Endothelial cell of umbilical vein (primary cell): Measurements from ENCODE around the gene UBE2I. TPM values are rescaled to one million over a fixed set of nuclear protein-coding genes. Genes with fewer than 3 reads are reported as not detected.

Source experiments
- BruUV-seq: library from RNA; stranded (reverse); fragments of 400-500 nt; replicated peaks from 2 replicates; lab custom pipeline; 2021; lab: Mats Ljungman, UMichigan
- CTCF ChIA-PET: fragments of 300-600, 350-600 bp; sonication (Branson Sonifier 250); formaldehyde crosslinking; loops from one replicate; lab custom pipeline; 2021; ENCODE audit warnings: antibody characterized with exemption, inconsistent platforms; lab: Charles Lee
- POLR2A ChIA-PET: fragments of 300-600, 350-600 bp; sonication (Branson Sonifier 250); formaldehyde crosslinking; loops from one replicate; lab custom pipeline; 2021; ENCODE audit warnings: antibody characterized with exemption, inconsistent platforms; lab: Charles Lee
- DNase-seq: peaks from one replicate; pipeline ENCODE4 v3.0.0-alpha.2; 2011; ENCODE audit warnings: low read depth, low spot score
- FAIRE-seq: peaks from 2 replicates; lab custom pipeline; 2011; peaks lifted over from hg19 to GRCh38; lab: Jason Lieb, UNC
- H2AFZ ChIP-seq: 2 replicates; pipeline ENCODE4 v1.6.0; 2012; ENCODE audit warnings: low read depth, low read length, control low read depth, inconsistent platforms
- H3K27ac ChIP-seq: 2 replicates; pipeline ENCODE4 v1.5.1; 2011; ENCODE audit warnings: low read depth, mild to moderate bottlenecking, control low read depth, low read length, moderate library complexity; ENCODE audit not compliant: insufficient read depth
- H3K27me3 ChIP-seq, 2 experiments: 2 replicates each; pipeline versions ENCODE4 v1.6.0 to v1.6.1; 2011; ENCODE audit warnings: low read length in 2 of 2, mixed read lengths in 1 of 2; ENCODE audit not compliant: control insufficient read depth in 2 of 2, insufficient read depth in 2 of 2
- H3K36me3 ChIP-seq, 2 experiments: 2 replicates in 1 of 2; 3 replicates in 1 of 2; pipeline ENCODE4 v1.5.1; 2011; ENCODE audit warnings: low read length in 2 of 2, mild to moderate bottlenecking in 1 of 2, moderate library complexity in 1 of 2; ENCODE audit not compliant: control insufficient read depth in 2 of 2, insufficient read depth in 2 of 2; ENCODE audit errors: extremely low read depth in 1 of 2
- H3K4me1 ChIP-seq: 3 replicates; pipeline ENCODE4 v1.5.1; 2011; ENCODE audit warnings: mild to moderate bottlenecking, low read length; ENCODE audit not compliant: control insufficient read depth, insufficient read depth; ENCODE audit errors: extremely low read depth
- H3K4me2 ChIP-seq: 2 replicates; pipeline ENCODE4 v1.6.1; 2011; ENCODE audit warnings: low read length, control low read depth, mixed read lengths; ENCODE audit not compliant: insufficient read depth
- H3K4me3 ChIP-seq, 3 experiments: fragments of 200-600 bp in 1 of 3; sonication (generic), shearing (Covaris generic) in 1 of 3; replicated peaks in 1 of 3; 2 replicates each; pipeline ENCODE4 v1.5.1; 2011 to 2016; ENCODE audit warnings: control low read depth in 3 of 3, low read length in 3 of 3, mild to moderate bottlenecking in 2 of 3, inconsistent platforms in 1 of 3, low read depth in 1 of 3, moderate library complexity in 1 of 3; ENCODE audit not compliant: insufficient read depth in 1 of 3
- H3K79me2 ChIP-seq: 2 replicates; pipeline ENCODE4 v1.6.0; 2012; ENCODE audit warnings: low read length, inconsistent platforms; ENCODE audit not compliant: control insufficient read depth, insufficient read depth
- H3K9ac ChIP-seq: replicated peaks from 2 replicates; pipeline ENCODE3; 2011; ENCODE audit warnings: low read length, control low read depth; ENCODE audit not compliant: insufficient read depth; ENCODE audit errors: extremely low read depth
- H3K9me1 ChIP-seq: replicated peaks from 3 replicates; pipeline ENCODE4 v1.6.0; 2011; ENCODE audit warnings: mild to moderate bottlenecking, low read length; ENCODE audit not compliant: control insufficient read depth, insufficient read depth; ENCODE audit errors: extremely low read depth
- H3K9me3 ChIP-seq: replicated peaks from 2 replicates; pipeline ENCODE4 v1.5.1; 2012; ENCODE audit warnings: low read length, inconsistent platforms; ENCODE audit not compliant: control insufficient read depth, insufficient read depth
- H4K20me1 ChIP-seq: replicated peaks from 2 replicates; pipeline ENCODE3; 2011; ENCODE audit warnings: mild to moderate bottlenecking, low read length; ENCODE audit not compliant: control insufficient read depth, insufficient read depth; ENCODE audit errors: extremely low read depth
- CTCF ChIP-seq, 2 donors: IDR thresholded peaks; 1 replicate in 1 of 2; 2 replicates in 1 of 2; pipeline ENCODE4 v1.5.1; 2011; ENCODE audit warnings: low read length in 2 of 2, mild to moderate bottlenecking in 2 of 2, moderate library complexity in 2 of 2, control low read depth in 1 of 2, inconsistent platforms in 1 of 2, low read depth in 1 of 2; ENCODE audit not compliant: insufficient read depth in 1 of 2; ENCODE audit errors: extremely low read depth in 1 of 2
- EZH2 ChIP-seq: IDR thresholded peaks from 2 replicates; pipeline ENCODE4 v1.6.1; 2012; ENCODE audit warnings: borderline replicate concordance, low read depth, mild to moderate bottlenecking, moderate library complexity, low read length, inconsistent platforms; ENCODE audit not compliant: severe bottlenecking
- FOS ChIP-seq: IDR thresholded peaks from 2 replicates; pipeline ENCODE4 v1.6.1; 2011; ENCODE audit warnings: mild to moderate bottlenecking, low read length, moderate library complexity, borderline replicate concordance; ENCODE audit not compliant: insufficient read depth
- GATA2 ChIP-seq: IDR thresholded peaks from 2 replicates; pipeline ENCODE4 v1.7.0; 2011; ENCODE audit warnings: low read depth, mild to moderate bottlenecking, moderate library complexity, mixed read lengths, low read length; ENCODE audit not compliant: insufficient read length, insufficient read depth
- JUN ChIP-seq: IDR thresholded peaks from 2 replicates; pipeline ENCODE4 v1.6.1; 2011; ENCODE audit warnings: borderline replicate concordance, low read depth; ENCODE audit not compliant: insufficient read length, insufficient read depth
- MAX ChIP-seq: IDR thresholded peaks from 2 replicates; pipeline ENCODE4 v1.6.1; 2011; ENCODE audit not compliant: insufficient read depth, insufficient read length
- MYC ChIP-seq: IDR thresholded peaks from one replicate; pipeline ENCODE4 v1.6.1; 2011; ENCODE audit warnings: mild to moderate bottlenecking, low read depth, low read length
- POLR2A ChIP-seq: IDR thresholded peaks from 2 replicates; pipeline ENCODE4 v1.6.1; 2012; ENCODE audit warnings: low read depth, mild to moderate bottlenecking, control low read depth, low read length
- POLR2AphosphoS5 ChIP-seq: IDR thresholded peaks from 2 replicates; pipeline ENCODE4 v1.6.1; 2012; ENCODE audit warnings: low read depth, mild to moderate bottlenecking, control low read depth, low read length, moderate library complexity; ENCODE audit not compliant: insufficient read depth
- dilution Hi-C: fragments of 300-500 bp; cut with MboI; formaldehyde crosslinking; loops from one replicate; pipeline ENCODE4 v1.15.0; 2019; ENCODE audit warnings: low sequenced_read_pairs; ENCODE audit not compliant: extremely low pct_ligation_motif_present
- intact Hi-C: fragments of 100-400 bp; cut with micrococcal nuclease; formaldehyde crosslinking; loops from one replicate; pipeline ENCODE4 v1.10.0; 2022
- polyA plus RNA-seq, 4 experiments: library from polyadenylated mRNA; depleted of rRNA in 3 of 4; stranded (reverse) in 3 of 4; unstranded in 1 of 4; fragments of >200 nt; gene quantifications; 2 replicates each; pipeline versions ENCODE4 v1.2.1 to v1.2.3, GENCODE V29; 2011 to 2012; ENCODE audit warnings: missing spikeins in 1 of 4
- total RNA-seq: library from RNA; stranded (reverse); gene quantifications from 2 replicates; pipeline ENCODE4 v1.2.3, GENCODE V29; 2021

UBE2I gene
- total and polyA plus RNA-seq, 2 donors (not counting 3 experiments of a cell fraction or from before 2014, with no cell fraction given): 122 to 233 TPM

- no peaks in the 10 kb centered on the region for H3K79me2 ChIP-seq
- no peak overlapping the region for H3K4me2 ChIP-seq
- dilution Hi-C loops: no loop called here
- no peaks in the 10 kb centered on the region for H3K9me3 ChIP-seq
- intact Hi-C loops: no loop called here
- DNase-seq: no peak
- H3K9ac ChIP-seq: no peak overlapping the region
- no peaks in the 10 kb centered on the region for H4K20me1 ChIP-seq
- H3K27me3 ChIP-seq: peaks cover 21 to 25% of the 10 kb centered on the region in 2 experiments
- ChIA-PET POLR2A (no interaction called here), CTCF (no interaction called here)
- no TSS peak for BruUV-seq
- no peak overlapping the region for H2AFZ ChIP-seq
- FAIRE-seq: no peak
- no peak overlapping the region for H3K27ac ChIP-seq
- no peaks in the 10 kb centered on the region for H3K9me1 ChIP-seq
- TF ChIP-seq MAX: no peak
- TF ChIP-seq POLR2A: no peak
- no peak for TF ChIP-seq CTCF (IDR thresholded peaks at IDR 0.05; ENCODE audit: extremely low read depth in 1 of 2, insufficient read depth in 1 of 2, low read depth in 1 of 2, low read length in 2 of 2)
- no peak for TF ChIP-seq GATA2
- TF ChIP-seq MYC: no peak
- no peak for TF ChIP-seq FOS
- no peak for TF ChIP-seq POLR2AphosphoS5
- no peak for TF ChIP-seq EZH2
- TF ChIP-seq JUN: no peak
- no peaks in the 10 kb centered on the region for H3K4me1 ChIP-seq
- no peaks in the 10 kb centered on the region for H3K36me3 ChIP-seq
- H3K4me3 ChIP-seq: no peak overlapping the region
Measured at GRCh38 chr16:1259760-1260068, 49.7 kb upstream of the UBE2I start.
